HG02840 (cell line): Measurements from ENCODE around the gene COL4A1.

Experiments used
- ATAC-seq: cut with Tn5 transposase; IDR thresholded peaks from one replicate; pipeline ENCODE4 v1.9.1; 2021; ENCODE audit warnings: mild to moderate bottlenecking, moderate library complexity, moderate number of reproducible peaks; ENCODE audit not compliant: unreplicated experiment, low FRiP score

Gene COL4A1

GRCh38 chr13:110211046-110211445 lies 95.9 kb downstream of the COL4A1 start:
- ATAC-seq, result no peak

GRCh38 chr13:110210604-110210985 lies 96.4 kb downstream of the COL4A1 start:
- ATAC-seq, result no peak

DNA sequence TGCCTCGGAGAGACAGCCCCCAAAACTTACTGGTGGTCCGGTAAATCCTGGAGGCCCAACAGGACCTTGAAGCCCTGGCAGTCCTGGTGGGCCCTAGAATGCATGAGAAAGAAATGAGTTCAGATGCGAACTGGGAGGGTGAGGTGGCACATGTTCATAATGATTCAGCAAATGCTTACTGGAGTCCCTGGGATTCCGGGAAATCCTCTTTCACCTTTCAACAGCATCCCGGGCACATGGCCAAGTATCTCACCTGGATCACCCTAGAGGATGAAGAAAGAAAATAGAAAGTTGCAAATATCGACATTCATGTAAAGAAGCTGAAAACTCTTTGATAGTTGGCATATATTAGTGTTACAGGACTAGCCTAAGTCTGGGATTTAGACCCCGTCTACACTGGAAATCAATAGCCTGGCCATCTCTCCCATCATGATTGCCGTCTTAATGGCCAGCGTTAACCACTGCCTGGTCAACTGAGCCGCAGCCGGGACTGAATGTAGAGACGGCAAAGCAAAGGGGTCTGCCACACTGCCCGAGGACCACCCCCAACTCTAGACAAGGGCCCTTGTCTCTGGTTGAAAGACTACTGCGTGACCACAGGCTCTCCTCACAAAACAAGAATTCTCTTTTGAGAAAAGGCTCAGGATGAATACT lies 96.9 kb downstream of the COL4A1 start:
- no peak for ATAC-seq

- no peak for ATAC-seq
Observed at GRCh38 chr13:110208116-110208515, 98.8 kb downstream of the COL4A1 start.

- ATAC-seq, result no peak
Observed at GRCh38 chr13:110206996-110207395, 100.0 kb downstream of the COL4A1 start.

GRCh38 chr13:110206185-110206584 lies 100.8 kb downstream of the COL4A1 start:
- no peak for ATAC-seq

DNA sequence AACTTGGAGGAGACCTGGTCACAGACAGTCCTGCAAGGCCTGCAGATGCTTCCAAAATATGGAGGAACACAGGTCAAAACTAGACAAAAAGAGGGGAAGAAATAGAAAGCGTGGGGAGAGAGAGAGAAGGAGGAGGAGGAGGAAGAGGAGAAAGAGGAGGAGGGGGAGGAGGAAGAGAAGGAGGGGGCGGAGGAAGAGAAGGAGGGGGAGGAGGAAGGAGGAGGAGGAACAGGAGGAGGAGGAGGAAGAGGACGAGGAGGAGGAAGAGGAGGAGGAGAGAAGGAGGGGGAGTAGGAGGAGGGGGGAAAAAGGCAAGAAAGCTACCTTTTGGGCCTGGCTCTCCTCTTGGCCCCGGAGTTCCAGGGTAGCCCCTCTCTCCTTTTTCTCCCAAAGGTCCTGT lies 105.8 kb downstream of the COL4A1 start:
- ATAC-seq, result no peak

DNA sequence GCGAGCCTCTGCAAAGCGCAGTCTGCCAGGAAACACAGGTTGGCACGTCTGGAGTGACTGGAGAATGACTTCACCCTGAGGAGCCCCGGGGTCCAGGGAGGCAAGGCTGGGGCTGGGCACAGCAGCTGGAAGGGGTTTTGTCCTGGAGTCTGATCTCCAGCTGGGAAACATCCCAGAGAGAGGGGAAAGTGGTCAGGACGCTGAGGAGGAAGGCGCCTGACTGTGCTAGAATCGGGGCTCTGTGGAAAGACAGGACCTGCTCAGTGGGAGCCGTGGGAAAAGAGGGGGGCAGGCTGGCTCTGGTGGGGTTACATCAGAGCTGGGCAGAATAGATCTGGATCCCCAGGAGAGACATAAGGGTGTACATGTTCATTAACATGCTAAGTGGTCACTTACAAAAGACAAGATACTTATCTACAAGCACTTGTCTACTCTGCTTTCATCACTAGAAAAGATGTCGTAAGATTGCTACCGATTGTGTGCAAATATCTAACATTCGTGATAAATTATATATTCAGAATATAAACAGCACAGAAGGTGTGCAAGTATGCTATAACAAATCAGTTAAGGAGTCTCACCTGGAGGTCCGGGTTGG lies 106.6 kb downstream of the COL4A1 start:
- no peak for ATAC-seq

DNA sequence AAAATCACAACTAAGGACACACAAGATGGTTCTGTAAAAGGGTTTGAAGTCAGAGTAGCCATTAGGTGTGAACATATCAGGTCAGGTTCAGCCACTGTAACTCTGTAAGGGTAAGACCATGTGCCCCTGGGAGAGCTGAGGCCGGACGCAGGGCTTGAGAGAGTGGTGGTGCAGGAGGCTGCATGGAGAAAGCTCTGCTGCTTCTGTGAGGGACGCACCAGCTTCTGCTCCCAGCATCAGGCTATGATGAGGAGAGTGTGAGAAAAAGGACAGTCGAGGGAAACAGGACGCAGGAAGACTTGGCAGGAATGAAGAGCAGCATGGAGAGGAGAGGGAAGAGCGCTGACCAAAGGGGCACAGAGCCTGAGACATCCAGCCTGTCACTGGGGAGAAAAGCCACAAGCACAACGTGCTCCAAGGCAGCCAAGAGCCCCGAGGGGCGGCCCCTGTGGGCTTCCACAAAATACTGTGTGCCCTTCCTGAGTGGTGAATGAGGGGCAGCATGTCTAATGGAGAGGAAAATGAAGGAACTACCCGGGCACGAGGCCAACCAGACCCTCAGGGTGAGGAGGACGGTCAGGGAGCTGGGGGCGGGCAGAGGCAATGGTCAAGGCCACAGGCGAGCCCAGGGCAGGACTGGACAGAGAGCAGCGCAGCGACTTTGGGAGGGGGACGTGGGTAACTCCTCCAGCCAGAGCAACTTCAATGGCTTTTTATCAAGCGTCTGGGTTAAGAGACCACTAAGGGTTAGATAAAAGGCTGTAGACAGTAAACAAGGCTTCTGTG lies 107.7 kb downstream of the COL4A1 start:
- no peak for ATAC-seq

DNA sequence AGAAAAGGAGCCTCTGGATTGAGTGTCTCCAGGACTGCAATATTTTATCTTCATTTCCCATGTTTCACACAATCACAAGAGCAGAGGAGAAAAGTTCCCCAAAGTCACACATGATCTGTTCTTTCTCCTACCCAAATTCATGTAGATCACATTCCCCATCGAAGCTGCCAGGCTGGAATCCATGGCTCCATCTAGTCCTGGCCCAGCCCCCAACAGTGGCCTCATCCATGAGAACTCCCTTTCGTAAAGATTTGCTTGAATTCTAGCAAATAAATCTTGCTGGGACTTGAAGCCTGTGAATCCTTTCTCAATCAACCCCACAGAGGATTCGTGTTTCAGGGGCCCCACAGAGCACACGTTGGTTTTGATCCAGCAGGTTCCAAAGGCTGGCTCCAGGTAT lies 109.5 kb downstream of the COL4A1 start:
- no peak for ATAC-seq

- ATAC-seq, result no peak
Observed at GRCh38 chr13:110197026-110197425, 109.9 kb downstream of the COL4A1 start.

GRCh38 chr13:110195547-110196485 lies 111.1 kb downstream of the COL4A1 start:
- ATAC-seq, result no peak

GRCh38 chr13:110194451-110194850 lies 112.5 kb downstream of the COL4A1 start:
- ATAC-seq, result no peak

DNA sequence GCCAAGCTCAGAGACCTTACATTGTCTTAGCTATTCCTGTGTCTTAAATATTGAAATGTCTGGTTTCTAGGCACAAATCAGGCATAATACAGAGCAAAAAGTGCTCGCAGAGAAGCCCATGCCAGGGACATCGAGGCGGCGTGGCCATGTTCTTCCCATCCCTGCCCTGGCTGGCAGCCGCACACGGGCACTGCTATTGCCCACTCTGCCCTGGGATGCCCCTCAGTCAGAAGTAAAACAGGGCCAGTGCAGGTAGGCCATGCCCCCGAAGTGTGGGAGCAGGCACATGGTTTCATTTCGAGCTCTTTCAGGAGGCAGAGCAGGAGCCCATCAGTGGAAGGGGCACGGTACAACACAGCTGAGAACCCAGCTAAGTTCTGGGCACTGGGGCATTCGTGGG lies 113.5 kb downstream of the COL4A1 start:
- no peak for ATAC-seq

DNA sequence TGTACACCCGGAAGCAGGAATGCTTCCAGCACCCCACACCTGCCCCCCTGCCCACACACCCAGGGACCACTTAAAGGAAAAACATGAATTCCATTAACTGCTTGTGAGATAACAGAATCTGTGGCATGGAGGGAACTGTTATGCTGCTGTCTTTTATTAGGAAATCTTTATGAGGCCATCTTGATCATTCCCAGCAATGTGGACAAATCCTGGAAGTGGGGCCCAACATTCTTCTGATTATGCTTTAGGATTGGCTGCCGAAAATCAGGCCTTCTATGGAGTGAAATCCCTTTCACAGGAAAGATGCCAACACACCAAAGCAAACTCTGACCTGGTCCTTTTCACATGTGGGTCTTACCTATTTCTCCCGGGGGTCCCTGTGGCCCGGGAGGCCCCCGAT lies 114.5 kb downstream of the COL4A1 start:
- ATAC-seq, result no peak

DNA sequence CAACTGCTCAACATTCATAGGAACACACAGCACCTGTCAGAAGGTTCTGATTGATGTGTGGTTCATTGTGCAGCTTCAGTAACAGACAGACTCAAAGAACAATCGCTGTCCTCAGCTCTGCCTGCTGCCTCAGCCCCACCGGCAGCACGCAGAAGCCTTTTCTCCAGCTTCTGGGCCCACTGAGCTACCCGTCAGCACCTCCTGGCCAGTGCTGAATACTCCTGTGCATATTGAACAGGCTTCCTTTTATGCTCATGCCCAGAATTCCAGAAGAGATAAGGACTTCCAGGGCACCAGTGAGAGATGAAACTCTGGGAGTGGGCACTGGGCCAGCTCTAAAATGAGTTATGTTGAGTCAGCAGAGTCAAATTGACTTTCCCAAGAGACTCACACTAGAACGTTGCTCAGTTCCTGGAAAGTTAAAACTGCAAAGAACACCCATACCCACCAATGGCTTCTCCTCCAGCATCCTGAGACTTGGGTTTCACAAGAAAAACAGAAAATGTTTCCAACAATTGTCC lies 119.3 kb downstream of the COL4A1 start:
- no peak for ATAC-seq

DNA sequence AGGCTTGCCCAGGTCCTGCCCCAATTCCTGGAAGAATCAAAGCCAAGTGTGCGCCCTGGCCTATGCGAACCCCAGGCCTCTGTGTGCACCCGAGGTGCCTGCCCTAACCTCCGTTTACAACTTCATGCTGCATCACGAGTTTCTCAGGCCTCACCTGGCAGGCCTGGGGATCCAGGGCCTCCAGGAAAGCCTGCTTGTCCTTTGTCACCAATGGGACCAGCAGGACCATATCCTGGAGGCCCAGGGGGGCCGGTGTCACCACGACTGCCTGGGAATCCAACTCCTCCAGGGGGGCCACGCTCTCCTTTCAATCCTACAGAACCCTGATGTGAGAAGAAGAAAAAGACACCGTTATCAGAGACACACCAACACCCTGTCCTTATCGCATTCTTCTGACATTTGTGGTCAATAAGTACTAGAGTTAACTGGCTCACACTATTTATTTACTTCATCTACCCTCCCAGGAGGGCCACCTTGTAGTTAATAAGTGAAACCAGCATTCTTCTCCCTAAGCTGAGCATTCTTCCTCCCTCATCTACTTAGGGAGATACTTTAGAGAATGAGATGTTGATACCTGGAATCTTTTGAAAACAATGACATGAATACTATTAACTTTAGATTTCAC lies 120.6 kb downstream of the COL4A1 start:
- ATAC-seq, result no peak

DNA sequence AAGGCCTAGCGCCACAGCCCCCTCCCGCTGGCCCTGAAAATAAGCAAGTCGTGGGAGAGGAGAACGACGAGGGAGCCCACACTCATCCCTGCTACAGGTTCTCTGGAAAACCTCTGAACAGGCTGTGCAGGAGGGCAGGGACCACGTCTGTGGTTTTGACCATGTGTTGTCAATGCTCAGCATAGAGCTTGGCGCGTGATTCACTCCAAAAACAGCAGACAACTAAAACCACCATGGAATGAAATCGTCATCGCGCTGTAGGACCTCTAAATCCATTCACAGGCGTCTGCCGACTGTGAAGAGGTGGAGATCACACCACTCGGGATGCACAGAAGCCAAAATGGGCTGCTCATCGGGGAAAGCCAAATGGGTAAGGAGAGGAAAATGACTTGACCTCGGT lies 121.3 kb downstream of the COL4A1 start:
- no peak for ATAC-seq

DNA sequence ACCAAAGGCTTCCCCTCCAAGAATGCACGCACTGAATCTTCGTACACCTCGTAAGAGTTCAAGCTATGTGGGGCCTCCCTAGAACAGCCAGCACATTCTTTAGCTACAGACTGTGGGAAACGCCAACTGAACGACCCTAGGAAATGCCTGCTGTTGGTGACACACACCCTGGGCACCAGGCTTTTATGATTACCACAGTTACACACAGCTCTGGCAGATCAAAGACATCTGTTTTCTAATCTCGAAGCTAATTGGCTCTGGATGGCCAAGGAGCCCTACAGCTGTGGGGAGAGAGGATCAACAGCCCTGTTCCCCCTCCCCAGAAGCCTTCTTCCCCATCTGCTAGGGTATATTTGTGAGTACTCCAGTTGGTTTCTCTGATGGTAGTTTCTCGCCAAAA lies 123.0 kb downstream of the COL4A1 start:
- no peak for ATAC-seq

DNA sequence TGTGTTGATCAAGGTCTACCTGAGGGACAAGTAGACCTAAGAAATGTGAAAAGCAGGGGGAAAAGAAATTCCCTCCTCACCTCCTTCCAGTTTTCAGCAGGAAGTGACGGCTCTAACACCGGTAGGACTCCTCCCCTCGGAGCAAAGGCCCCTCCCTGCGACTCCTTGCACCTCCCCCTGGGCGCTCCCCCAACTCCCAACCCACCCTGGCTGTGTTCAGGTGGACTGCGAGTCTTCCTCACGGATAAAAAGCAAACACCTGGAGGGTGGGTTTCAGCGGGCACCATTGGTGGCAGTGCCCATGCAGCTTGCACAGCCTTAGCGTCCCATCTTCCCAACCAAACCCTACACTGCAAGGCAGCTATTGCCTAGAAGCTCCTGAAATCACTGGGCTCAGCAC lies 124.5 kb downstream of the COL4A1 start:
- ATAC-seq, result no peak
